ENCODE data around the gene KRTAP5-2.
"Not testable (repeated sequence)": the region's sequence is repeated elsewhere in the genome, so short reads cannot be mapped to it uniquely, and the experiment has no call there.

KRTAP5-2 gene, protein sequence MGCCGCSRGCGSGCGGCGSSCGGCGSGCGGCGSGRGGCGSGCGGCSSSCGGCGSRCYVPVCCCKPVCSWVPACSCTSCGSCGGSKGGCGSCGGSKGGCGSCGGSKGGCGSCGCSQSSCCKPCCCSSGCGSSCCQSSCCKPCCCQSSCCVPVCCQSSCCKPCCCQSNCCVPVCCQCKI

DNA sequence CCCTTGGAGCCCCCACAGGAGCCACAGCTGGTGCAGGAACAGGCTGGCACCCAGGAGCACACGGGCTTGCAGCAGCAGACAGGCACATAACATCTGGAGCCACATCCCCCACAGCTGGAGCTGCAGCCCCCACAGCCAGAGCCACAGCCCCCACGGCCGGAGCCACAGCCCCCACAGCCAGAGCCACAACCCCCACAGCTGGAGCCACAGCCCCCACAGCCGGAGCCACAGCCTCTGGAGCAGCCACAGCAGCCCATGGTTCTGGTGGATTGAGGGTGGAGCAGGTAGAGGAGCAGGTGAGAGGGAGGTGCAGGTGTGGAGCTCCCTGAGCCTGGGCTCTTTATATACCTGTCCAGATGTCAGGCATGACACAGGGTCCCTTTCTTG is at the start of gene KRTAP5-2:
TSS of gene KRTAP5-2 (minus strand) at position 301 of the 387 bp plus-strand sequence. CDS start at position 257, 44 bp downstream.
- no peak for DNase-seq (ENCODE audit: low read depth)

DNA sequence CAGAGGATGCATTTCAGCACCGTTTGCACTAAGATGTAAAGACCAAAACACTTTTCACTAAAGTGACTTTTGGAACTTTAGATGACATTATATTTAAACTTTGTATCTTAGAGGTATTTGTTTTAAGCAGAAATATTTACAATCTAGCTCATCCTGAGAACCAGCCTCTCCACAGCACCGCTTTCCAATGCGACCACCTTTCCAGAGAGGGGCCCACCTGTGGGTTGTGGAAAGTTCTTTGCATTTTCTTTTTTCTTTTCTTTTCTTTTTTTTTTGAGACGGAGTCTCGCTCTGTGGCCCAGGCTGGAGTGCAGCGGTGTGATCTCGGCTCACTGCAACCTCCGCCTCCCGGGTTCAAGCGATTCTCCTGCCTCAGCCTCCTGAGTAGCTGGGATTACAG is 48.4 kb upstream of the KRTAP5-2 start:
- not testable (repeated sequence) for DNase-seq (ENCODE audit: low read depth)

DNA sequence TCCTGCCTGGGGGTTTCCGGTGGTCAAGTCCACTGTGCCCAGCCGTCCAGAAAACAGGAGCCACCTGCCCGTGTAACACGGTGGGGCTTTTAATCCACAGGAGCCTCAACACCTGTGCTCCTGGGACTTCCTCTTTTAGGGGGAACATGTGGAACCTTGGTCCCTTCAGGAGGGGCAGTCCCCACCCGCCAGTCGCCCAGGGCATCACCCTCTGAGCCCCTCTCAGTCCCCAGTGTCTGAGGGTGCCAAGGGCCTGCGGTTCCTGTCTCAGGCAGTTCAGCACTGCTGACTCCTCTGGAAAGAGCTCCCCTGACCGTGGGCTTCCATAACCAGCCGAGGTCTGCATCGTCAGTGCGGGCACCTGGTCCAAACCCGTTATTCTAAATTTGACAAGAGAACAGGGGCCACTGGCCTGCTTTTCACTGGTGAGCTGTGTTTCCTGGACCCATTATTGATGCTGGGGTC is 47.3 kb upstream of the KRTAP5-2 start:
- no peak for DNase-seq (ENCODE audit: low read depth)

DNA sequence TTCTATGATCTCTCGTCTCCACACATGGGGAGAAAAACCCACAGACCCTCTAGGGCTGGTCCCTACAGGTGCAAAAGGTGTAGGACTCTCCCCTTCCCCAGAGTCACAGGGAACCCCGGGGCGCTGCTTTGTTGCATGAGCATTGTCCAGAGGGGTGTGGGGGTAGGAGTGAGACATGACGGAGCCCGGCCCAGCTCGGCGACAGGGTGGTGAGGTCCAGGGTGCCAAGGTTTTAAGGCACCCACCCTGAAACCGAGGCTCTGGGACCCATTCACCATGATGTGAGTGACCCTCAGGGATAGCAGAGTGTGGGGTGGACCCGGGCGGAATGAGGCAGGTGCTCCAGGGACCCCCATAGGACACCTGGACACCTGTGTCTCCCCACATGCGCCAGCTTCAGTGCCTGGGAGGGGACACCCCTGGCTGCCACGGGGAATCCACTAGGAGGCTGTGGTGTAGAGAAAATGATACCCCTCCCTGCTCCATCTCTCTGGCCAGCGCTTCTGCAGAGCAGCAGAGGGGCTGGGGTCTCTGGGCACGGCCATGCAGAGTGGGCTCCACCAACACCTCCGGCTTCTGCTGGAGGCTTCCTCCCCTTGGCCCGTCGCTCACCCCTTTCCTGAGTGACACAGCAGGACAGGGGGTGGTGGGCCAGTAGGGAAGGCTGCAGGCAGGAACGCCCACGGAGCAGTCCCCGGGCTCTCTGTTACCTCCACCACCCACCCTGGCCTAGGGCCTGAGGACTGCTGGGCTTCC is 46.7 kb upstream of the KRTAP5-2 start:
- no peak for DNase-seq (ENCODE audit: low read depth)

DNA sequence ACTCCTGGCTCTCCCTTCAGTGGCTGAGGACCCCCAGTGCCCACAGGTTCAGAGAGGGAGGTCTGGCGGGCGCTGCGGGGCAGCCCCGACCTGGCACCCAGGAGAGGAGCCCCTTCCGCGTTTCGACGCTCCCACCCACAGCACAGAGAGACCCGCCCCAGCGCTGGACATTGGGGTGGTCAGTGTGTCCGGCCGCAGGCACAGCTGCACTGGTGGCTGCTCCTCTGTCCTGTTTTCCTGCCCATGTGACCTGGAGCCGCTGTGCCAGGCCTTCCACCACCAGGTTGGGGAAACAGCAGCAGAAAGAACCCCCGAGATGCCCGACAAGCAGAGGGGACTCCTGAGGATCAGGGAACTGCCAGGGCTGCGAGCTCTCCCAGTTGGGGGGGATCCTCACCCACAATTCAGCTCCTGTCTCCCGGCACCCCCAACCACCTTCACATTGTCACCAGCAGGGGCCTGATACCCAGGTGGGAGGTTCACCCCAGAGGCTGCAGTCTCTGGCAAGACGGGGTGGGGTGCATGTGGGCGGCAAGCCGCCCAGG is 45.1 kb upstream of the KRTAP5-2 start:
- DNase-seq (ENCODE audit: low read depth): no peak

DNA sequence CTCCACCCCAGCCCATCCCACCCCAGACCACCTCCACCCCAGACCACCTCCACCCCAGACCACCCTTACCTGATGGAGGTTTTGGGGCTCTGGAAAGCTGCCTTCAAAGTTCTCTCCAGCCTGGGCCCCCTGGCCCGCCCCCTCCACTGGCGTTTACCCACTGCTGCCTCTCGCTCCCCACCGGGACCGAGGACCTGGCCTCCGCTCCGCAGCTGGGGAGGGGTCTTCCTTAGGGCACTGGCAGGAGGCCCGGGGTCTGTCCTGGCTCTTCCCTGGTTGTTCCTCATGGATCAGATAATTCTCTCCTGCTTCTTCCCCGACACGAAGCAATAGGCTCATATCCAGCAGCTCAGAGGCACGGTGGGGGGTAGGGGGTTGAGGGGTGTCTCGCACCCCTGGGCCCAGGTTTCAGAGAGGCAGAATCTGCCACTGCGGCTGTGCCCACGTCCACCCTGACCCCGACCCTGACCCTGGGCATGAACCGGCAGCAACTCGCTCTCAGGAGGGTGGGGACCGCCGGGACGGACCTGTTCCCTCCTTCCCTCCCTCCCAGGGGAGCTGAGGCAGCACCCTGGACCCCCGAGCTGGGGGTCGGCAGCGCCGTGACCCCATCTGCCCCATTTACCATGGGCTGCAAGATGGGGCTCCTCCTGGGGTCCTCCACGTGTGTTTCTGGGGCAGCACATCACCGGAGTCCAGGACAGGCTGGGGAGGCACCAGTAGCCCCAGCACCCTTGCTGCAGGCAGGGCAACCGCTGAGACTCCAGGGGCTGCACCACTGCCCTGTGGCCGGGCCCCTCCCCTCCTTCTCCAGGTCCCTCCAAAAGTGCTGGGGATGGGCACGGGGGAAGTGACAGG is 44.4 kb upstream of the KRTAP5-2 start:
- no peak for DNase-seq (ENCODE audit: low read depth)

DNA sequence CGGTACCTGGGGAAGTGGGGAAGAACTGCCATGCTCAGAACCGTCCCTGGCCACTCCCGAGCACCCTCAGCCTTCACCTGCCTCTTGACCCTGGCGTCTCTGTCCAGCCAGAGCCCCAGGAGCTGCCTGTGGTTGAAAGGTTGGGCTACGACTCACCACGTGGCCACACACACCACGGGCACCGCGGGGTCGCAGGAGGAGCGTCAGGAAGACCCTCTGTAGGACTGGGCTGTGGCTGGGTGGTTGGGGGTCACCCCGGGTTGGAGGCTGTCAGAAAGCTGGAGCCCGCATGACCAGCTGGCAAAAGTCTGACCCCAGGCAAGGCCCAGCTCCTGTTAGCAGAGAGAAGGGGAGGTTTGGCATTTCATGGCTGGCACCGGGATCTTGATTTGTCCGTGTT is 43.0 kb upstream of the KRTAP5-2 start:
- DNase-seq (ENCODE audit: low read depth): no peak

DNA sequence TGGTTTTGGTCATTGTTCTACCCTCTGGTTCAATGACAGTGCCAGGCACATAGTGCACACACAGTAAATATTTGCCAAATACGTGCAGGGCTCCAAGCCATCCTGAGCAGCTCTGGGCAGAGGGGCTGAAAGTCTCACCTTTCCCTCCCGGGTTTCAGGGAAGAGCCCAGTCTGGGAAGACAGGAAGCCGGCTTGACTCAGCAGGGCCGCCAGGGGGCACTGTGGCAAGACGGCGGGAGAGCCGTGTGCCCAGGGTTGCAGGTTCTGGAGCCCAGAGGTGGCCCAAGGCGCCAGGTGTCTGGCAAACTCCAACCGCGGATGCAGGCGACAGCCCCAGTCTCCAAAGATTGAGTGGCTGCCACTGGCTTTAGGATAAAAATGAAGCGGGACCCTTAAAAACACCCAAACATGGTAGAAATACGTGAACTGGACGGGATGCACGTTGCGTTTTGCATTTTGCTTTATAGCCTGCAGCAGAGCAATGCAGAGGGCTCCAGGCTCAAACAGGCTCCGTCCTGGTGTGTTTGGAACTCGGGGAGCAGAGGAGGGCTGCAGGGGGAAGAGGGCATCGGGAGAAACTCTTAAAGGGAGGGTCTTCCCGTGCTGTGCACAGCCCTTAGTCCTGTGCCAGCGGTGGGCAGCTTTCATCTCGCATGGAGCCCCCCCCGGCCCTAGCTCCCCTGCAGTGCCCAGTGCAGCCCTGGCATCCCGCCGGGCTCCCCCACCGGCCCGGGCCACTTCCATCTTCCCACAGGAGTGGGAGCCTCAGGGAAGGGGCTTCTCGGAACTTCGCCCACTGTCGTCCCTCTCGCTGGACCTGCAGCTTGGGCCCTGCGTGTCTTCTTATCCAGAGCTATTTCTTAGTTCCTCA is 42.2 kb upstream of the KRTAP5-2 start:
- DNase-seq (ENCODE audit: low read depth): no peak

DNA sequence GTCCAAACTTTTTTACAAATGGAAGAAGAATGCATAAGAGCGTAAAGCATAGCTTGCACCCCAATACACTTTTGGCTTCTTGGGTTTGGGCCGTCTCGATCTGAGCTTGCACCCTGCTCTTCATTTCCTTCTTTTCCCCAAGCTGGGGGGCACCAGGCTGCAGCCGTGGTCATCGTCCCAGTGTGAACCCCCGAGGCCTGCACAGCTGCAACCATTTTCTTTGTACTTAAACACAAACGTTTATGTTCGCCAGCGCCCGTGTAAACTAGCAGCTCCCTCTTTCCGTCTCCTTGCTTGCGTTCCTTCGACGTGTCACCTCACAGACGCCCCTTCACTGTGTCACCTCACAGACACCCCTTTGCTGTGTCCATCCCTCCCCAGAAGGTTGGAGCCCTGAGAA is 41.6 kb upstream of the KRTAP5-2 start:
- DNase-seq (ENCODE audit: low read depth): no peak

DNA sequence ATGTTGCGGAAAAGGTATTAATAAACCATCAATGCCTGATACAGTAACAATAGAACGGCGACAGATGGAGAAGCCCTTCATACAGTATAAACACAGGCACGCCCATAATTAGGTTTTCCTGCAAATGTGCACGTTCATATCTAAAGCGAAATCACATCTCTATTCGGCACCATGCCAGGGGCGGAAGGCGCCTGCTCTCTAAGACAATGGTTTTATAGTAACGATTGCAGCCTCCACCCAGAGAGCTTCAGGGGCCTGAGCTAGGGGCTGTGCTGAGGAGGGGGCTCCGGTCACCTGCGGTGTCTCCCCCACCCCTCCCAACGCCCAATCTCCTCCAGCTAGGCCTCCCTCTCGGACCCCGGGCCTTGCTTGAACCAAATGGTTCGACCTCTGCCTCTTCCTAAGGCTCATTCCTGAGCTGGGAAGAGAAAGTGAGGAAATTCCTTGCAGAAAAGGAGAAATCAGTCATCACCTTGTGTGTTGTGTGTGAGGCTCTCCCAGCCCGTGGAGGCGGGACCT is 41.1 kb upstream of the KRTAP5-2 start:
- no peak for DNase-seq (ENCODE audit: low read depth)

DNA sequence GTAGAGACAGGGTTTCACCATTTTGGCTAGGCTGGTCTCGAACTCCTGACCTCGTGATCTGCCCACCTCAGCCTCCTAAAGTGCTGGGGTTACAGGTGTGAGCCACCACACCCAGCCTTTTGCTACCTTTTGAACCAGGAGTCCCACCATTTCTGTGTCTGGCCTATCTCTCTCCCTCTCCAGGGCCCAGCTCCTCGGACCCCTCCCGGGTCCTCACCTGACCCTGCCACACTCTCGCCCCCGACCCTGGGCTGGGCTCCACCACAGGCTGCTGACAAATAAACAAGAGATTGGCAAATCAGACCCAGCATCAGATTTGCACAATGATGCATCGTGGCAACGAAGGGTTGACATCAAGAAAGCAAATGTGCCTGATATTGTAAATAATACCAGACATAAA is 40.2 kb upstream of the KRTAP5-2 start:
- DNase-seq (ENCODE audit: low read depth): no peak

DNA sequence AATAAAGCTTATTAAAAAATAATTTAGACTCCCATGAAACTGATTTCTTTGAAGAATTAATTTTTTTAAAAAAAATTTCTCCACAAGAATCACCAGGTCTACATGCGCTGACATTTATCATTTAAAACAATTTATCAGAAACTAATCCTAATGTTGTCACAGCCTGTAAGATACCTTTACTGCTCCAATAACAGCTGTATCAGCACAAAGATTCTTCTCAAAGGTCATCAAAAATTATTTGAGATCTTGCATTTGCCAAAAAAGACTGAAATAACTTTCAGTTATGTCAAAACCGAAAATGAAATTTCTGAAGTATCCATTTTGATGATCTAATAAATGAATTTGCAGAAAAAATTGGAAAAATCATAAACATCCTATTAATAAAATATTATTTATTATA is 39.5 kb upstream of the KRTAP5-2 start:
- DNase-seq (ENCODE audit: low read depth): no peak

DNA sequence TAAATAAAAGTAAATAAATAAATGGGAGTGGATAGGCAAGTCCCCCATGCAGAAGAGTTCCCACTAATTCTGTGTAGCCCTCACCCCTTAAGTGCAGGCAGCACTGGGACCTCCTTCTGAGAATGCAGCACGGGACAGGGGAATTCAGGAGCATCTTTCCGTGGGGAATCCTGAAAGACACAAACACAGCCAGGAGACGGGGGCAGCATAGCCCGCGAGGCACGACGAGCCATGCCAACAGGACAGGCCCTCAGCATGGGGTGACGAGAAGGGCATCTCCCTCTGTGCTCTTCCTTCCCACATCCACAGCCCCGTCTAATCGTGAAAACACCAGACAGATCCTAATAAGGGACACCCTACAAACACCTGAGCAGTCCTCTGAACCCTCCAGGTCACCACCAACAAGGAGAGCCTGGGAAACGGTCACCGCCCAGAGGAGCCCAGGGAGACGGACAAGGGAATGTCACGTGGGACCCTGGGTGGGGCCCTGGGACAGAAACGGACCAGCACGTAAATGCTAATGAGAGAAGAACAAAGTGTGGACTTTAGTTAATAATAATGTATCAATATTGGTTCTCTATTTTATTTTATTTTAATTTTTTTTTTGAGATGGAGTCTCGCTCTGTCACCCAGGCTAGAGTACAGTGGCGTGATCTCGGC is 38.3 kb upstream of the KRTAP5-2 start:
- DNase-seq (ENCODE audit: low read depth): no peak

DNA sequence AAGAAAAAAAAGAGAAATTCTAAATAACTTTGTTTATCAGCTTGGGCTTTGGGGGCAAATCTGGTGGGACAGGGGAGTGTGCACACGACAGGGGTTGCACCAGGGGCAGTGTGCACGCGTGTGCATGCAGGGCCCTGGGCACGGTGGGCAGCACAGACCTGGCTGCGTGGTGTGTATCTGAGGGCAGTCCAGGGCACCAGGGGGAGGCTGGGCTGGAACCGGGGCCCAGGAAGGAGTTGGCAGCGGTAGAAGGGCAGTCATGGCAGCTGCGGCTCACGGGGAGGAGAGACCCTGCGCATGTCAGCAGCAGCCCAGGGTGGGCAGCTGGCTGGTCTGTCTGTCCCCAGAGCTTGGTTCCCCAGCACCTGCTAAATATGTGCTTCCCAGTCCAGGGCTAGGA is 35.8 kb upstream of the KRTAP5-2 start:
- no peak for DNase-seq (ENCODE audit: low read depth)

DNA sequence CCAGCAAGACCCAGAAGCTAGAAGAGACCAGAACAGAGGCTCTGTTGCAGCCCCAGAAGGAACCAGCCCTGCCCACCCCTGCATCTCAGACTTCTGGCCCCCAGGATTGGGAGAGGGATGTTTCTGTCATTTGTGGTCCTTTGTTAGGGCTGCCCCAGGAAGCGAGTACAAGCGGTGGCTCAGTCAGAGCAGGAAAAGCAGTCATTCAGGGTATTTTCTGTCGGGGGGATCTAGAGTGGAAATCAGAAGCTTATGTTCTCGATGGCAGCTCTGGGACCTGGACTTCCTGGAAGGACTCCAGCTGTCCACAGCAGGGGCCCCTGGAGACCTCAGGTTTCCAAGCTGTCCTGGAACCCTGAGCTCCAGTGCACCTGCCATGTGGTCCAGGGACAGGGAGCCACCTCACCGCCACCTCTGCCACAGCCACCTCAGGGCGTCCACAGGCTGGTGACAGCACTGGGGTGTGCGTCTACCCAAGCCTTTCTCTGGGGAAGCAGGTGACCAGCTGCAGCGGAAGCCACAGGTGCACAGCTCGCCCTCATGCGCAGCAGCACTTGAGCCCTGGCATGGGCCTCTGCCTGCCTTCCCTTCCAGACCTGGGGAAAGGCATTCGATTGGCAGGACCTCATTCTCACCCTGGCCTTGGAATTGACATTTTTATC is 34.1 kb upstream of the KRTAP5-2 start:
- no peak for DNase-seq (ENCODE audit: low read depth)

DNA sequence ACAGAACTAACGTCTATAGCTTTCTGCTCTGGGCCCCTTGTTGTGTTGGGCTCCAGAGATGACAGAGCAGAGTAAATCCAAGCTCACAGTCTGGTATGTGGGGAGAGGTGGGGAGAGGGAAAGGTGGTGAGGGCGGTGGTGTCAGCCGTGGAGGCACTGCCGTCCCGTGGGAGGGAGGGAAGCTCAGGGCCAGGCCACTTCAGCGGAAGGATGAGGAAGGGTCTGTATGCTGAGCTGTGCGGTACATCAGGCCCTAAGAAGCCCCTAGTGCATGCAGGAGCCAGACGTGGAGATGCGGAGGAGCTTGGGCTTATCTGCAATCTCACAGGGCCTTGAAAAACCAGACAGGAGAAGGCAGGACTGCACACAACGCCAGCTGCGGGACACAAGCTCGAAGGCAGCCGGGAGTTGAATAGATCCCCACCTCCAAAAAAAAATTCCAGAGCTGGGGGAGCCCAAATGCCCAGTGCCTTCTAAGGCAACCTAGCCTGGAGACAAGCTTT is 33.0 kb upstream of the KRTAP5-2 start:
- DNase-seq (ENCODE audit: low read depth): no peak

DNA sequence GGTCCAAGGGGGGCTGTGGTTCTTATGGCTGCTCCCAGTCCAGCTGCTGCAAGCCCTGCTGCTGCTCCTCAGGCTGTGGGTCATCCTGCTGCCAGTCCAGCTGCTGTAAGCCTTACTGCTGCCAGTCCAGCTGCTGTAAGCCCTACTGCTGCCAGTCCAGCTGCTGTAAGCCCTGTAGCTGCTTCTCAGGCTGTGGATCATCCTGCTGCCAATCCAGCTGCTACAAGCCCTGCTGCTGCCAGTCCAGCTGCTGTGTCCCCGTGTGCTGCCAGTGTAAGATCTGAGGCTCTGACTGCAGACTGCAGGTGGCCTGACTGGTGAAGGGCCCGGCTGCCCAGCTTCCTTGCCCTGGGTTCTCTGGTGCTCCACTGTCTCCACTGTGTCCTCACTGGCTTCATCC is 32.2 kb upstream of the KRTAP5-2 start:
- DNase-seq (ENCODE audit: low read depth): no peak

DNA sequence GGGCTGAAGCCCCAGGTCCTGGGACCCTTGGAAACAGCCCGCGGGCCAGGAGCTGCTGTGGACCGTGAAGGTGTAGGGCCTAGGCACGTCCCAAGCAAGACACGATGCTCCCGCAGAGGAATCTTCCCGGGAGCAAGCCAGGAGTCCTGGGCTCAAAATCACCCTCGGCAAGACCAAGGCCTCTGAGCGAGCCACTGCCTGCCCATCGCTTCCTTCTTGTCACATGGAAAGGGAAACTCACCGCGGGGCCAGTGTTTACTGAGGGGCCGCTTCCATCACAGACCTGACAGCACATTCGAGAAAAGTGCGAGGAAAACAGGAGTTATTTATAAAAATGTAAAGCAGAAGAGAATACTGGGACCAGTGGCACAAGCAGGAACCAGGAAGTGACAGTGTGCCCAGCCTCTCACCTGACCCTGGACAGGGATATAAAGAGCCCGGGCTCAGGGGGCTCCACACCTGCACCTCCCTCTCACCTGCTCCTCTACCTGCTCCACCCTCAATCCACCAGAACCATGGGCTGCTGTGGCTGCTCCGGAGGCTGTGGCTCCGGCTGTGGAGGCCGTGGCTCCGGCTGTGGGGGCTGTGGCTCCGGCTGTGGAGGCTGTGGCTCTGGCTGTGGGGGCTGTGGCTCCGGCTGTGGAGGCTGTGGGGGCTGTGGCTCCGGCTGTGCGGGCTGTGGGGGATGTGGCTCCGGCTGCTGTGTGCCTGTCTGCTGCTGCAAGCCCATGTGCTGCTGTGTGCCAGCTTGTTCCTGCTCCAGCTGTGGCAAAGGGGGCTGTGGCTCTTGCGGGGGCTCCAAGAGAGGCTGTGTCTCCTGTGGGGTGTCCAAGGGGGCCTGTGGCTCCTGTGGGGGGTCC is 31.5 kb upstream of the KRTAP5-2 start, which contains the start of gene KRTAP5-5:
TSS of gene KRTAP5-5 (plus strand) at position 450 of the 860 bp plus-strand sequence. CDS start at position 516, 66 bp downstream.
- no peak for DNase-seq (ENCODE audit: low read depth)
